GM18520 (cell line): ENCODE measurements around the gene ANKRD13C.
"Not testable (repeated sequence)": the region's sequence is repeated elsewhere in the genome, so short reads cannot be mapped to it uniquely, and the experiment has no call there.

Source experiments
- ATAC-seq: cut with Tn5 transposase; IDR thresholded peaks from one replicate; pipeline ENCODE4 v1.9.1; 2021; ENCODE audit not compliant: unreplicated experiment

ANKRD13C gene

DNA sequence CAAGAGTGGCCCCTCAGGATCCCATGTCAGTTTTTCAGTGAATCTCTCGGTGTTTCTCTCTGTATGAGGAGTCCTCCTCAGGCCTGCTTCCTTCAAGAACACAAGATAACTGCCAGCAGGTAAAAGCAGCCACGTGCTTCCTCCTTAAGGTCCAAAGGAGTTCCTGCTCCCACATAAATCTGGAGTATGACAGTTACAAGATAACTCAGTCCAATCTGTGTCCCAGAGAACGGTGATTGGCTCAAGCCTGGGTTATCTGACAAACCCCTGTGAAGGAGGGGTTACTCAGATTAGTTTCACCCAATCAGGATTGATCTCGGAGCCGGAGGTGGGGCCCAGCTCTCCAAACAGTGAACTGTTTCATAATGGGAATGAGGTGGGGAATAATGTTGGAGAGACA, 5.8 kb upstream of the ANKRD13C start:
- ATAC-seq, result no peak

DNA sequence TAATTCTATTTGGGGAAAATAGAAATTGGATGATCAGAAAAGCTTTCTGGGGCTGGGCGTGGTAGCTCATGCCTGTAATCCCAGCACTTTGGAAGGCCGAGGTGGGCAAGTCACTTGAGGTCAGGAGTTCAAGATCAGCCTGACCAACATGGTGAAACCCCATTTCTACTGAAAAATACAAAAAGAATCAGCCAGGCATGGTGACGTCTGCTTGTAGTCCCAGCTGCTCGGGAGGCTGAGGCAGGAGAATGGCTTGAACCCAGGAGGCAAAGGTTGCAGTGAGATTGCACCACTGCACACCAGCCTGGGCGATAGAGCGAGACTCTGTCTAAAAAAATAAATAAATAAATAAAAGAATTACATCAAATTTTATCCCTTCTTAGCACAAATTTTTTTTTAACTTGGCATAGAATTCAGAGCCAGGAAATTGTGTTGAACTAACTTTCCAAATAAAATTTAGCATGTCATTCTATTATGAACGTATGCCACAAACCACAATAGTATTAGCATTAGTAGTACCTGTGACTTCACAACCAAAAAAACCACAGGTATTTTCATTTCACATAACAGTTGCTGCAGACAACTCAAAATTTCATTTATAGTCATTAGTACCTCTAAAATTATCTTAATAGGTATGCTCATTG, 4.5 kb upstream of the ANKRD13C start:
- peak; percentile 68 for ATAC-seq

DNA sequence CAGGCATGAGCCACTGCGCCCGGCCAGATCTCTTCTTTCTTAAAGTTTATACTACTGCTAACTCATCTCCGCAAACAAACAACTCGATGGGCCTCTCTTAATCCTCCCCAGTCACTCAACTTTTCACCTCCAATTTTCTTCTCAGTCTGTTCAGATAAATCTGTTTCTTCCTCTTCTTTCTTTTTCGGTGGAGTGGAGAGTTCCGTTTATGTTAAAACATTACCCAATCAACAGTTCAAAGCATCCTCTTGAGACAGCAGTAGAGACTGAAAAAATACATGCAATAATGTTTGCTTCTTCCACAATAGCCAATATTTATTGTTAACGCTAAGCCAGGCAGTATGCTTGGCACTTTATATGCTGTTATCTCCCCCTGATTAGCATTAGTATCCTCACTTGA, 1.4 kb upstream of the ANKRD13C start:
- no peak for ATAC-seq

DNA sequence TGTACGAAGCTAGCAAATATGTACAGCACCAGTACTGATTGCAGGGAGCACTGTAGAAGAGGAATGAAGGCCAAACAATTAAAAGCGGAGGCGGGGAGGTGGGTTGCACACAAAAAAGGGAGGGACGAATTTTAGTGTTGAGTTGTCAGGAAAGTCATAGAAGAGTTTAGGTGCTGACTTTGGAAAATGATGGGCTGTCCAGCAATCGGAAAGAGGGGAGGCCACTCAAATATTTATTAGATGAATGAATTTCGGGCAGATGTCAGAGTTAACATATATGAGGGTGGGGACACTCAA, 537 bp upstream of the ANKRD13C start:
- ATAC-seq, result no peak

DNA sequence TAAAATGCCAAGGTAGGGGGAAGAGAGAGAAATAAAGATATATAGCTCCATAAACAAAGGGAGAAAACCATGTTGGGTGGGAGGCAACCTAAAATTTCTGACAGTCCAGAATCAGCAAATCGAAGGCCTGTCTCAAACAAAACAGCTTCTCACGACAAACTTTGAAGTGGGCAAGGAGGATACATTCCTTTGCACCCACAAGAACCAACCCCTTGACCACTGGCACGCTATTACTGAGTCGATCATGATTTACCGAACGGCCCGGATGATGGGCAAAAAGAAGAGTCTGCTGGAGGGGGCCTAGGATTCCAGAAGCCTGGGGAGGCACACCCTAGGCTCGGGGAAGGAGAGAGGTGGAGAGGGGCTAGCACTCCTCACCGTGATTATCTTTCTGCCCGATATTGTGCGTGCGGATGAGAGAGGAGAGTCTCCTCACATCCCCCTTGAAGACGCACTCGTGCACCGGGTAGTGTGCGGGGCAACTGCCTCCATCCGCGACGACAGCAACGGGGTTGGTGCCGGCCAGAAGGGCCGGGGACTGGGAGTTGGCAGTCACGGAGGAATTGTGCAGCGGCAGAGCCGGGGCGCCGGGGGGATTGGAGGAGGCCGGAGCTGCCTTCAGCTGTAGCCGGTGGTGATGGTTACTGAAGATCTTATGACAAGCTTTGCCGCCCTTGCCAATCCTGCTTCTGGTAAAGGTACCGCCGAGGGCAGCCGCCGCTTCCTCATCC, 756 bp downstream of the ANKRD13C start:
- peak; percentile 15 for ATAC-seq

DNA sequence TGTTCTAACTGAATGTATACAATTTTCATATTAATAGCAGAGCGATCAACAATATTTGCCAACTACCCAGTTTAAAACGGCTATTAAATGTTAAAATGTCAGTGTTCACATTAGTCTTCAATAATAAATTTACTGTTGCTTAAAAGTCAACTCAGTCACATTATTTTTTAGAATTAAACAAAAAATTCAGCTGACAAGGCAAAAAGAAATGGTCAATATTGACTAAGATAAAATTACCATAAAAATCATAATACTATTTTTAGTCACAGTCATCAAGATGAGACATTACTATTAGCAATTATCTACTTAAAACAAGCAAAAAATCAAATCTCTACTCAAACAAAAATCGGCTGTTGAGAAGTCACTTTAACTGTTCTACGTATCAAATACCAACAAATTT, 1.5 kb downstream of the ANKRD13C start:
- ATAC-seq, result no peak

DNA sequence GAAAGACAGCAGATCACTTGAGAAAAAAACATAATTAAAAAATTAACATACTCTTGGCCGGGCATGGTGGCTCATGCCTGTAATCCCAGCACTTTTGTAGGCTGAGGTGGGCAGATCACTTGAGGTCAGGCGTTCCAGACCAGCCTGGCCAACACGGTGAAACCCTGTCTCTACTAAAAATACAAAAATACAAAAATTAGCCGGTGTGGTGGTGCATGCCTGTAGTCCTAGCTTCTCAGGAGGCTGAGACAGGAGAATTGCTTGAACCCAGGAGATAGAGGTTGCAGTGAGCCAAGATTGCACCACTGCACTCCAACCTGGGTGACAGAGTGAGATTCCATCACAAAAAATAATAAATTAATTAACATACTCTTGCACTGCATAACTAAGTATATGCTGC, 4.7 kb downstream of the ANKRD13C start:
- not testable (repeated sequence) for ATAC-seq

DNA sequence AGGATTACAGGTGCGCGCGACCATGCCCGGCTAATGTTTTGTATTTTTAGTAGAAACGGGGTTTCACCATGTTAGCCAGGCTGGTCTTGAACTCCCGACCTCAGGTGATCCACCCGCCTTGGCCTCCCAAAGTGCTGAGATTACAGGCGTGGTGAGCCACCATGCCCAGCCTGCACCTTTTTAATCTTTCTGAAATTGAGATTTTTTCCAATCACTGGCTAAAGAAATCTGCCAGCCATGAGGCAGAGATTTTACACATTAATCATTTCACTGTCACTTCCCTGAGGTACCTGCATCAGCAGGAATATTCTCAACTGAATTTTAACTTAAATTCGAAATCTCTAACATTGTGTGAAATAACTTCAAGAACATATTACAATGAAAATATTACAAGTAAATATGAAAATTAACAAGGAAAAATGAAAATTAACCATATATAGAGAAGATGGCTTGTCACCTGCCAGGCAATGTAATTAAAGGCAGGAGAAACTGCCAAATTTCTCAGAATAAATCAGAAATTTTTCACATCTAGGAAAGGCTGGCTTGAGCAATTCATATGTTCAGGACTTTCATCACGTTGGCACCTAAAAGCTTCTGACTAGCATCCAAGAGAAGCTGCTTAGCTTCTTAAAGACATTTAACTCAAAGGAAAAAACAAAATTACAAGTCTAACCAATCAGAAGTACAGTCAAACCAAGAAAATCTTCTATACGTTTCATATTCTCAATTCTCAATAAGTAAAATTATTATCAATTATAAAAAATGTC, 5.9 kb downstream of the ANKRD13C start:
- ATAC-seq, result no peak

DNA sequence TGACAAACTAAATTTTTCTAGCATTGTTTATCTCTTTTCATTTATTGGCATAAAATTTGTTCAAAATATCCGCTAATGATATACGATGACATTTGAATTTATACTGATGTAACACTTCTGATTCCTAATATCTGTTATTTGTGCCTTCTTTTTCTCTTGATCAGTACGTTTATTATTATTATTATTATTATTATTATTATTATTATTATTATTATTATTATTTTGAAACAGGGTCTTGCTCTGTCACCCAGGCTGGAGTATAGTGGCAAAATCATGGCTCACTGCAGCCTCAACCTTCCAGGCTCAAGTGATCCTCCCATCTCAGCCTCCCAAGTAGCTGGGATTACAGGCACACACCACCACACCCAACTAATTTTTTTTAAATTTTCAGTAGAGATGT, 14.9 kb downstream of the ANKRD13C start:
- not testable (repeated sequence) for ATAC-seq

DNA sequence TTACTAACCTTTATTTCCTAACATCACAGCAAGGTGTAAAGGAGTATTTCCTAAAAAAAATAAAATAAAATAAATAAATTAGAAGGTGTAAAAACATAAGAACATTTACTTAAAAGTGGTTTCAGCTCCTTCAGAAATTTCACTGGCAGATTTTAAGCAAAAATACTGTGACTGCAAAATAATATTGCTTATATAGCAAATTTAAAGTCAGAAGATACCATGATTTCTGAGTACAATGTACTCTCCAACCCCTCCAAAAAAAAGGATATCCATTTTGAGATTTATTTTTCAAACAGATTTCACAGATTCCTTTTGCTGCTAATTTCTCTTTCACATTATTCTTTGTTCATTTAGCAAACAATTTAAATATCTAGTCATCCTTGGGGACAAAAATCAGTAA, 18.5 kb downstream of the ANKRD13C start:
- no peak for ATAC-seq

DNA sequence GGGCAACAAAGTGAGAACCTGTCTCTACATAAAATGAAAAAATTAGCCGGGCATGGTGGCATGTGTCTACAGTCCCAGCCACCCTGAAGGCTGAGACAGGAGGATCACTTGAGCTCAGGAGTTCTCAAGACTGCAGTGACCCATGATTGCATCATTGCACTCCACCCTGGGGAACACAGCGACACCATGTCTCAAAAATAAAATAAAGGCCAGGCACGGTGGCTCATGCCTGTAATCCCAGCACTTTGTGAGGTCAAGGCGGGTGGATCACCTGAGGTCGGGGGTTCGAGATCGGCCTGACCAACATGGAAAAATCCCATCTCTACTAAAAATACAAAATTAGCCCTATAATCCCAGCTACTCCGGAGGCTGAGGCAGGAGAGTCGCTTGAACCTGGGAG, 20.1 kb downstream of the ANKRD13C start:
- ATAC-seq, result no peak

DNA sequence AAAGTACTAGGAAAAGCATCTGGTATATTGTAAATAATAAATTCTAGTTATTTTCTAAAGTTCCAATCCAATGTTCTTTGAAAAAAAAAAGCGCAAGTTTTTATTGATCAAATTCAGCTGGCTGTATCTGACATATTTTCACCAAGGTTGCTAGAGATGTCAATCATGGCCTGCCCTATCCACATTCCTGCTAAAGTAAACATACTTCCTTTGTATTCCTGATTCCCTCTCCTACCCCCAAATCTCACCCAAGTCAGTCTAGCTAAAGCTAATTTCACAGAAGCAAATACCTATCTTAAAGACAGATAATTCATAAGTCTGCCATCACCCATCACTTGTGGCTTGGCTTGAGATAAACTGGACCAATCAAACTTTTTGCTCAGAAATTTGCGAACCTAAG, 21.3 kb downstream of the ANKRD13C start:
- no peak for ATAC-seq

DNA sequence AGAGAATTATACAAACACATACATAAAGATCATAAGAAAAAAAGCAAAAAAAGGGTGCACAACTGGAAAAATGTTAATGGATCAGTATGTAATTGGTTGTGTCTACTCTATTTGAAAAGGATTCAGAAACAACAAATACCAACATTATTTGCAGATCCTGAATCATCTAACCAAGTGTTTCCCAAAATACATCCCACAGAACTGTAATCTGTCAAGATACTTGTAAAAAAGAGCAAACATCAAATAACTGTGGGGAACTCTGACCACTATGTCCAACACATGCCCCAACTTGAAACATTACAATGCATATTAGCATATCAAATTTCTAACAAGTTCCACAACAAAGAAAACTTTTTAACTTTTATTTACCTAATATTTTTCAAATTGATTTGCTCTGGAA, 22.6 kb downstream of the ANKRD13C start:
- ATAC-seq, result no peak

DNA sequence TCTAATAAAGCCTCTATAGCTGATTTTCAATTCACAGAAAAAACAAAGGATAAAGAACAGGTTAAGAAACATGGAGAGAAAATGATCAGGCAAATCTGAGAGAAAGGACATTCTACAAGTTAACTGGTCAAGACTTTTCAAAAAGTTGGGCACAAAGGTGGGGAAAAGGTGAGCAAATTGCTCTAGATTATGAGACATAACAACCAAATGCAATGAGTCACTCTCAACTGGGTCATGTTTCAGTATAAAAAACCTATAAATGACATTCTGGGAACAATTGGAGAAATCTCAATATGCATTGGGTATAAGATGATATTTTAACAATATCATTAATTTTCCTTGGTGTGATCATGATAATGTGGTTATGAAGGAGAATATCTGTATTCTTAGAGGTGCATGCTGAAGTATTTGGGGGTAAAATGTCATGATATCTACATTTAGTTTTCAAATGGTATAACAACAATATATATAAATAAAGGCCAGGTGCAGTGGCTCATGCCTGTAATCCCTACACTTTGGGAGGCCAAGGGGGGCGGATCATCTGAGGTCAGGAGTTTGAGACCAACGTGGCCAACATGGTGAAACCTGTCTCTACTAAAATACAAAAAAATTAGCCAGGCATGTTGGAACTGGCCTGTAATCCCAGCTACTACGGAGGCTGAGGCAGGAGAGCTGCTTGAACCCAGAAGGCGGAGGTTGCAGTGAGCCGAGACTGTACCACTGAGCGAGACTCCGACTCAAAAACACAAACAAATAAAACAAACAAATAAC, 27.0 kb downstream of the ANKRD13C start:
- ATAC-seq, result no peak

DNA sequence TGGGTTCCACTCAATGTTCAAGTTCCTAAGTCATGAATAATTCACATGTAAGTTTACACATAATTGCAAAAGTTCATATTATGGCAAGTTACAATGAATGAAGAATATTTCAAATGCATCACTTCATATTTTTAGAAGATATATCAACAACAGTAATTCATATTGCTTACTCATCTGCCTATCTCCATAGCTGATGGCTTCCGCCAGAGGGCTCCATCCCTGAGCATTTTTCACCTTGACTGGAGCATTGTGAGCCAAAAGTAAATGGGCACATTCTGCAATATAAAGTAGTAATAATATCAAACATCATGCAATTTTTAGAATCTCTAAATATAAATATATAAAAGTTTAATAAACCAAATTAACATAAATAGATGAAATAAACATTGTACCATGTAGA, 29.8 kb downstream of the ANKRD13C start:
- ATAC-seq, result no peak

DNA sequence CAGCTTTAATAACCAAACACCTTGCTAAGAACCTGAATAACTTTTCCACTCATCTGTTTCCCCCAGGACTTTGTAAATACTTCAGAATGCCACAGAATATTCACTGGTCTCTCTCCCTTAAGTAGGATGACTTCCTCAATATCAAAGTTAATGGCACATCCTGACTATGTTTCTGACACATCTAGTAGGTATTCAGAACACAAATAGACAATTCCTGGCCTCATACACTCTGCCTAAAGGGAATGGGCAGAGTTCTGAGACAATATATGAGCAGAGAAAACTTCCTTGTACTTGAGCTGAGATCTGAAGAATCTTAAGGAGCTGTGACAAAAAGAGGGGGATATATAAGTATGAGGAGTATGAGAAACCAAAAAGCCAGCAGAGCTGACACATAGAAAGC, 34.8 kb downstream of the ANKRD13C start:
- no peak for ATAC-seq

DNA sequence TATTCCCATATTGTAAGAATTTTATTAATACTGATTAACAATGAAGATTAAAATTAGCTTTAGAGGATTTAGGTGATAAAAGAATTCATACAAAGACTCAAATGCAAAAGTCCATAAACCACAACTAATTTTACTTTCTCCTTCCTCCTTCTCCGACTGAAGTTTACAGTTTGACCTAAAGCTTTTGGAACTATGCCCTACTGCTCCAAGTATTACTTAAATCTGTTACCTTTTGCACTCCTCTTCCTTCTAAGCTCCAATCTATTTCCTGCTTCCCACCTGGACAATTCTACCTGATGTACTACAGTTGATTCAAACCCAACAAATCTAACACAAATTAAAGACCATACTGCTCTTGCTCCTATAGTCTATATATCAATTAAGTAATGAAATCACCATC, 36.3 kb downstream of the ANKRD13C start:
- ATAC-seq, result no peak

DNA sequence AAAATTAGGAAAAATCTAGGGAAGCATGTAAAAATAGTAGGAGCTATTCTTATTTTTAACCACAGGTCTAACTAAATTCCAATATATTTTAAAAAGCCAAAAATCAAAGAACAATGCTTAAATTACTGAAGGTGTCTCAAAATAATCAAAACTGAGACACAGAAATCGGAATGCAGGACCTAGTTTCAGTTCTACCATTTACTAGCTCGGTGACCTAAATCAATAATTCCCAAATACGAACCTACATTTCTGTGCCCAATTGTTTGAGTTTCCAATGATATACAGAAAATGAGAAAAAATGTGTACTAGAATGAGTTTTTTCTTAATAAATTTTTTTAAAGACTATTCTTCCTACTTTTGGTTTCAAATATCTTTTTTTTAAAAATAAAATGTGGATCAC, 37.4 kb downstream of the ANKRD13C start:
- ATAC-seq, result no peak

DNA sequence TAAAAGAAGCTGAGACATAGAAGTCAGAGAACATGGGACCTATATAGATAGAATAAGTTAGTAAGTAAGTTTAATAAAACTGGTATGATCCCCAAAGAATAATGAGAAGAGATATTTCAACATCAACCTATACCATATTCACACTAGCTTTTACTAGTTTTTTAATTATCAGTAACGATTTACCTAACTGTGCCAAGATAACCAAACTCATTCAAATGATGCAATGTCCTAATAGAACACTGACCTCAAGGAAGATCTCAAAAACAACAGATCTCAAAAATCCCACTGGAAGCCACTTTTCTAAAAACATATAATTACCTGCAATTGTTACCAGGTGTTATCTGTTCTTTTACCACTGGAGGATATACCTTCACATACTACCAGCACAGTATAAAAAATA, 38.7 kb downstream of the ANKRD13C start:
- ATAC-seq, result no peak

DNA sequence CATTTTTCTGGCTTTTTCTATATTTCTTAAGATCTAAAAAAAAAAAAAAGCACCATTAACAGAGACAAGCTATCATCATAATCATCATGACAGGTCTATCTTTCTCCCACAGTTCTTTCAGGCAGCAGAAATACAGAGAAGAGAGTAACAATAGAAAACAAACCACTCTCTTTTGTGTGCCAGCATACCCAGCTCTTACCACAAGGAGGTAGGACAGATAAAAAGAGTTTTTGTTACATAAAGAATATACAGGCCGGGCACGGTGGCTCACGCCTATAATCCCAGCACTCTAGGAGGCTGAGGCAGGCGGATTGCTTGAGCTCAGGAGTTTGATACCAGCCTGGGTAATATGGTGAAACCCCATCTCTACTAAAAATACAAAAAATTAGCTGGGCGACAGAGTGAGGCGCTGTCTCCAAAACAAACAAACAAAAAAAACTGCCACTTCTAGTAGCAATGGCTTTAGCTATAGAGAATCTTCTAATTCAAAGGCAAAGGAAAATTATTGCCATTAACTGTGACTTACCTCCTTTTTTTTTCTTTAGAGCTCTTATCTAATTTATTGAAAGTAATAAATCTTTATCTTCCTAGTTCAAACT, 39.7 kb downstream of the ANKRD13C start:
- no peak for ATAC-seq

DNA sequence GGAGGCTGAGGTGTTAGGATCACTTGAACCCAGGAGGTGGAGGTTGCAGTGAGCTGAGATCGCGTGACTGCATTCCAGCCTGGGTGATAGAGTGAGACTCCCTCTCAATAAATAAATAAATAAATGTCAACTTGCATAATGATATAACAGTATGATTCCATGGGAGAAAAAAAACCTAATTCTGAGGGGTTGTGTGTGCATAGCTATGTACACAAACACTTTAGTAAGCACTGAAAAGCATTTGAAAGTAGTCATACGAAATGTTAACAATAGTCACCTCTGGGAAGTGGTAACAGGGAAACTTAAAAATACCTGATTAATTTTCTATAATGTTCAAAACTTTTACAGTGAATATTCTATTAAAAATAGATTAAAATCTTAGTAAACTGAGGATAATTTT, 43.2 kb downstream of the ANKRD13C start:
- no peak for ATAC-seq
